ENCODE measurements around the gene CRB2. TPM values are rescaled to one million over a fixed set of nuclear protein-coding genes. Genes with fewer than 3 reads are reported as not detected.

CRB2 gene
- total and polyA plus RNA-seq, 2 donors (not counting 1 experiment from before 2014, with no cell fraction given) = 1.4 to 2.4 TPM

GRCh38 chr9:123344192-123344949, 11.6 kb upstream of the CRB2 start:
- H3K27ac Mint-ChIP-seq = peak overlapping the region; percentile 100
- Histone ChIP-seq H3K27ac (ENCODE audit: low read length in 2 of 2) (peak overlapping the region; percentile 98 to 99), H3K4me1 (ENCODE audit: control insufficient read depth in 2 of 2, insufficient read depth in 2 of 2, low read length in 2 of 2) (peaks cover 72 to 89% of the 10 kb centered on the region in 2 donors), H2AFZ (ENCODE audit: insufficient read depth, low read depth, low read length, poor library complexity, severe bottlenecking) (peak overlapping the region; percentile 67), H3K4me2 (replicated peaks; ENCODE audit: low read depth, low read length, poor library complexity, severe bottlenecking) (peak overlapping the region; percentile 70), H4K20me1 (ENCODE audit: control insufficient read depth, insufficient read depth, low read length, poor library complexity, severe bottlenecking) (no peaks in the 10 kb centered on the region), H3K4me3 (ENCODE audit: control extremely low read depth in 1 of 5, extremely low read depth in 1 of 5, insufficient read depth in 1 of 5, low read depth in 2 of 5, low read length in 4 of 5) (peak overlapping the region in 1 of 5 experiments; percentile 17), H3K79me2 (ENCODE audit: control insufficient read depth, insufficient read depth, low read length) (peaks cover 19% of the 10 kb centered on the region), H3K36me3 (replicated peaks in 1 of 2; ENCODE audit: control extremely low read depth in 1 of 2, control insufficient read depth in 1 of 2, extremely low read depth in 1 of 2, insufficient read depth in 2 of 2, low read length in 1 of 2) (no peaks in the 10 kb centered on the region), H3K9me3 (ENCODE audit: control extremely low read depth in 1 of 3, control insufficient read depth in 2 of 3, insufficient read depth in 1 of 3, low read length in 2 of 3) (peaks cover 0 to 7% (median 0%) of the 10 kb centered on the region in 3 donors), H3K9ac (ENCODE audit: low read length) (peak overlapping the region; percentile 29), H3K27me3 (replicated peaks in 1 of 4; ENCODE audit: control extremely low read depth in 1 of 4, control insufficient read depth in 3 of 4, insufficient read depth in 4 of 4, low read length in 3 of 4) (no peaks in the 10 kb centered on the region)
- H3K9me3 Mint-ChIP-seq (ENCODE audit: insufficient read depth) = no peaks in the 10 kb centered on the region
- H3K27me3 Mint-ChIP-seq = no peaks in the 10 kb centered on the region
- 75% methylated on average over 6 of the region's 9 CpGs for WGBS (ENCODE audit: insufficient coverage)
- ChIA-PET POLR2A (interaction anchor here (0.5 to 2.5 kb wide), 5 partner anchors 10 to 111 kb away, joined by 3 to 12 read pairs (median 7); partner anchors contain the start of gene STRBP), CTCF (interaction anchor here (1.0 to 2.0 kb wide), 12 partner anchors 40 to 264 kb away, joined by 3 to 8 read pairs (median 4); no protein-coding TSS in a partner anchor)
- no peak for TF ChIP-seq EZH2 (IDR thresholded peaks at IDR 0.05; ENCODE audit: borderline replicate concordance, insufficient read depth, low read depth, low read length, poor library complexity, severe bottlenecking)
- TF ChIP-seq, protein P1, sequence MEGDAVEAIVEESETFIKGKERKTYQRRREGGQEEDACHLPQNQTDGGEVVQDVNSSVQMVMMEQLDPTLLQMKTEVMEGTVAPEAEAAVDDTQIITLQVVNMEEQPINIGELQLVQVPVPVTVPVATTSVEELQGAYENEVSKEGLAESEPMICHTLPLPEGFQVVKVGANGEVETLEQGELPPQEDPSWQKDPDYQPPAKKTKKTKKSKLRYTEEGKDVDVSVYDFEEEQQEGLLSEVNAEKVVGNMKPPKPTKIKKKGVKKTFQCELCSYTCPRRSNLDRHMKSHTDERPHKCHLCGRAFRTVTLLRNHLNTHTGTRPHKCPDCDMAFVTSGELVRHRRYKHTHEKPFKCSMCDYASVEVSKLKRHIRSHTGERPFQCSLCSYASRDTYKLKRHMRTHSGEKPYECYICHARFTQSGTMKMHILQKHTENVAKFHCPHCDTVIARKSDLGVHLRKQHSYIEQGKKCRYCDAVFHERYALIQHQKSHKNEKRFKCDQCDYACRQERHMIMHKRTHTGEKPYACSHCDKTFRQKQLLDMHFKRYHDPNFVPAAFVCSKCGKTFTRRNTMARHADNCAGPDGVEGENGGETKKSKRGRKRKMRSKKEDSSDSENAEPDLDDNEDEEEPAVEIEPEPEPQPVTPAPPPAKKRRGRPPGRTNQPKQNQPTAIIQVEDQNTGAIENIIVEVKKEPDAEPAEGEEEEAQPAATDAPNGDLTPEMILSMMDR (IDR thresholded peaks at IDR 0.05) = no peak
- H3K4me1 Mint-ChIP-seq = peaks cover 55% of the 10 kb centered on the region
- intact Hi-C loops (cut with micrococcal nuclease) = loop anchor here (10.0 kb wide), 1 partner anchor 440 kb away; the partner anchor contains the start of gene RC3H2
- DNase-seq = peak; percentile 62
- no peak for ATAC-seq (ENCODE audit: low read depth)
- H3K4me3 Mint-ChIP-seq = peak overlapping the region; percentile 69

DNA sequence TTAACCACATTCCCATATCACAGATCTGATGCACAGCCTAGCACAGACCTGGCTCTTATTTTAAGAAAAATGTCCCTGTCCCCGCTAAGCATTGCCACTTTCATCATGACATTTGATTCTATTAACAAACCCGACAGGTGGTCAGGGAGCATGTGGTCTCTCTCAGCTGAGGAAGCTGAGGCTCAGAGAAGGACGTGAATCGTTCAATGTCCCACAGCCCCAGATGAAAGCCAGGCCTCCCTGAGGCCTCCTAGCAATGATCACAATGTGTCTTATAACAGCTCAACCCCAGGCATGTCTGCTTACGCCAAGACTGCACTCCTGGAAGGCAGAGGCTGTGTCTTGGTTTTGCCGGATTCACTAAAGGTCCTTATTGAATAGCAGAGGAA, 10.4 kb upstream of the CRB2 start:
- no peak overlapping the region for H3K4me3 ChIP-seq (ENCODE audit: control extremely low read depth in 1 of 5, extremely low read depth in 1 of 5, insufficient read depth in 1 of 5, low read depth in 2 of 5, low read length in 4 of 5)
- H2AFZ ChIP-seq (ENCODE audit: insufficient read depth, low read depth, low read length, poor library complexity, severe bottlenecking) = peak overlapping the region; percentile 56
- H3K27ac ChIP-seq (ENCODE audit: low read length in 2 of 2) = peak overlapping the region in 1 of 2 donors; percentile 61
- Mint-ChIP-seq H3K27ac (peak overlapping the region; percentile 73), H3K27me3 (no peaks in the 10 kb centered on the region), H3K4me1 (peaks cover 54% of the 10 kb centered on the region), H3K4me3 (no peak overlapping the region), H3K9me3 (ENCODE audit: insufficient read depth) (no peaks in the 10 kb centered on the region)
- 56% methylated on average over 3 of the region's 6 CpGs for WGBS (ENCODE audit: insufficient coverage)
- DNase-seq (no peak), ATAC-seq (ENCODE audit: low read depth) (no peak)
- no peaks in the 10 kb centered on the region for H3K27me3 ChIP-seq (replicated peaks in 1 of 4; ENCODE audit: control extremely low read depth in 1 of 4, control insufficient read depth in 3 of 4, insufficient read depth in 4 of 4, low read length in 3 of 4)
- no peak overlapping the region for H3K4me2 ChIP-seq (replicated peaks; ENCODE audit: low read depth, low read length, poor library complexity, severe bottlenecking)
- peaks cover 0 to 7% (median 0%) of the 10 kb centered on the region in 3 donors for H3K9me3 ChIP-seq (ENCODE audit: control extremely low read depth in 1 of 3, control insufficient read depth in 2 of 3, insufficient read depth in 1 of 3, low read length in 2 of 3)
- ChIA-PET POLR2A (interaction anchor here (0.6 to 1.8 kb wide), 3 partner anchors 11 to 148 kb away, joined by 3 to 7 read pairs (median 6); no protein-coding TSS in a partner anchor), CTCF (interaction anchor here (0.6 to 1.8 kb wide), 7 partner anchors 9 to 268 kb away, joined by 3 to 8 read pairs (median 4); no protein-coding TSS in a partner anchor)
- H3K9ac ChIP-seq (ENCODE audit: low read length) = no peak overlapping the region
- H3K4me1 ChIP-seq (ENCODE audit: control insufficient read depth in 2 of 2, insufficient read depth in 2 of 2, low read length in 2 of 2) = peaks cover 65 to 85% of the 10 kb centered on the region in 2 donors
- no peaks in the 10 kb centered on the region for H4K20me1 ChIP-seq (ENCODE audit: control insufficient read depth, insufficient read depth, low read length, poor library complexity, severe bottlenecking)
- intact Hi-C loops (cut with micrococcal nuclease) = loop anchor here (10.0 kb wide), 1 partner anchor 441 kb away; the partner anchor contains the start of gene RC3H2
- no peaks in the 10 kb centered on the region for H3K36me3 ChIP-seq (replicated peaks in 1 of 2; ENCODE audit: control extremely low read depth in 1 of 2, control insufficient read depth in 1 of 2, extremely low read depth in 1 of 2, insufficient read depth in 2 of 2, low read length in 1 of 2)
- TF ChIP-seq EZH2 (IDR thresholded peaks at IDR 0.05; ENCODE audit: borderline replicate concordance, insufficient read depth, low read depth, low read length, poor library complexity, severe bottlenecking) = no peak
- TF ChIP-seq, protein P1 (IDR thresholded peaks at IDR 0.05) = no peak
- peaks cover 23% of the 10 kb centered on the region for H3K79me2 ChIP-seq (ENCODE audit: control insufficient read depth, insufficient read depth, low read length)
